GM12874 (cell line): ENCODE measurements around the gene PLAC1.

Experiments
- TF ChIP-seq, protein P1 (sequence below): IDR thresholded peaks from 2 replicates; pipeline ENCODE4 v1.5.1; 2011; ENCODE audit warnings: low read depth, mild to moderate bottlenecking, control low read depth, low read length, moderate library complexity; ENCODE audit not compliant: insufficient read depth

PLAC1 gene

DNA sequence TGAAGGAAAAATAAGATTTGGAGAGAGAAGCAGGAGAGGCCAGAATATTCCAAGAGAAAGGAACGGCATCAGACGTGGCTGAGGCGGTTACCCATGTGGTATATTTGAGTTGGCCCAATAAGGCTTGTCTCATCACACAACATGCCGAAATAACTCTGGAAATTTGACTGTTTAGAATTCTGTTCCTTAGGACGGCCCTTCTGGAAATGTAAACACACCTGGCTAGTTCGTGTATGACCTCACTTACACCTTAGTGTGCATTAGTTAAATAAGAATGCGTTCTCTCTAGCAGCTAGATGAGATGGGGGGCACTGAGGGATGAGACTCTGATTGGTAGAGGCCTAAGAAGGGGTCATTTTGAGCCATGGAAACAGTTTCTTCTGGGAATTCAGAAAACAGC, 33.2 kb upstream of the PLAC1 start:
- TF ChIP-seq, protein P1, sequence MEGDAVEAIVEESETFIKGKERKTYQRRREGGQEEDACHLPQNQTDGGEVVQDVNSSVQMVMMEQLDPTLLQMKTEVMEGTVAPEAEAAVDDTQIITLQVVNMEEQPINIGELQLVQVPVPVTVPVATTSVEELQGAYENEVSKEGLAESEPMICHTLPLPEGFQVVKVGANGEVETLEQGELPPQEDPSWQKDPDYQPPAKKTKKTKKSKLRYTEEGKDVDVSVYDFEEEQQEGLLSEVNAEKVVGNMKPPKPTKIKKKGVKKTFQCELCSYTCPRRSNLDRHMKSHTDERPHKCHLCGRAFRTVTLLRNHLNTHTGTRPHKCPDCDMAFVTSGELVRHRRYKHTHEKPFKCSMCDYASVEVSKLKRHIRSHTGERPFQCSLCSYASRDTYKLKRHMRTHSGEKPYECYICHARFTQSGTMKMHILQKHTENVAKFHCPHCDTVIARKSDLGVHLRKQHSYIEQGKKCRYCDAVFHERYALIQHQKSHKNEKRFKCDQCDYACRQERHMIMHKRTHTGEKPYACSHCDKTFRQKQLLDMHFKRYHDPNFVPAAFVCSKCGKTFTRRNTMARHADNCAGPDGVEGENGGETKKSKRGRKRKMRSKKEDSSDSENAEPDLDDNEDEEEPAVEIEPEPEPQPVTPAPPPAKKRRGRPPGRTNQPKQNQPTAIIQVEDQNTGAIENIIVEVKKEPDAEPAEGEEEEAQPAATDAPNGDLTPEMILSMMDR, result no peak

DNA sequence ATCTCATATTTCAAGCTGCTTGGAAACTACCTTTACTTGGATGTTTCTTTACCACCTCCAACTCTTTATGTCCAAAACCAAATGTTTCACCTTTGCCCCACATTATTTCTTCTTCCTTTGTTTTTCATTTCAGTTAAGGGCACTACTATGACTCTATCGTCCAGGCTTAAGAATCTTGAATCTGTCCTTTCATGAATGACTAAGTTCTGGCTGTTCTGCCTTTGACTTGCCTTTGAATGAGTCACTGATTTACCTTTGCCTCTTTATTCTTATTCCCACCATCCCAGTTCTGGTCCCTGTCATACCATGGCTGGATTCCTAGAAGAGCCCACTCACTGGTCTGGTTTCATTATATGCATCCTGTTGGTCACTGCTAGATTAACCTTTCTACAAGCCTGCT, 30.6 kb upstream of the PLAC1 start:
- TF ChIP-seq, protein P1, result no peak

DNA sequence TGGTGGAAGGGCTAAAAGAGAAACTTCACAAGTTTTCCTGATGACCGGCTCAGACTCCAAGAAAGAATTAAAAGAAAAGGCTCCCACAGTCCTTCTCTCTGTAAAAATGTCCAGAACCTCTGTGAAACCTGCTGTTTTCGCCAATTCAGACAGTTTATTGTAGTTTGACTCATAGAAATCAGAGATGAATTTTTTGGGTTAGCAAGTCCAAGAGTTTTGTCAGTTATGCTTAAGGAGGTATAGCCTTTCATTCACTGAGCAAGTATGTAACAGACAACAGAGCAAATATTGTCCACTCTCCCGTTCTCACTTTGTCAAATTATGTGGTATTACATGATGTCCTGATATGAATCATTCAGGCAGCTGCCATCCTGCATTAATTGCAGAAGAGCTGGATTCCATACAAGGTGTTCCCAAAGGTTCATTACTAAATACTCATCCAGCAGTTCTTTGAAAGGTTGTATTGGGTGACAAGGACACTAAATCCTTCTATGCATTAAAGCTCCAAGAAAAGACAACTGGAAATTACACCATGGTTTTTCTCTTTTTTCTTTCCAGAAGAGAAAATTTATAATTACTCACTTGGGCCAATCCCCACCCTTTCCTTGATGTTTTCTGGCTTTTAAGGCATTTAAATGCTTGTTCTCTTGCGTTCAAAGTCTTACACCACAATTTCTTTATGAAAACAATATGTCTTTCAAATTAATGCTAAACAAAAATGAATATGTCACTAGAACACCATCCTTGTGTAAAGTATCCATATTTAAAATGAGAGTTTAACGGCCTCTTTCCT, 30.0 kb upstream of the PLAC1 start:
- TF ChIP-seq, protein P1, result no peak

DNA sequence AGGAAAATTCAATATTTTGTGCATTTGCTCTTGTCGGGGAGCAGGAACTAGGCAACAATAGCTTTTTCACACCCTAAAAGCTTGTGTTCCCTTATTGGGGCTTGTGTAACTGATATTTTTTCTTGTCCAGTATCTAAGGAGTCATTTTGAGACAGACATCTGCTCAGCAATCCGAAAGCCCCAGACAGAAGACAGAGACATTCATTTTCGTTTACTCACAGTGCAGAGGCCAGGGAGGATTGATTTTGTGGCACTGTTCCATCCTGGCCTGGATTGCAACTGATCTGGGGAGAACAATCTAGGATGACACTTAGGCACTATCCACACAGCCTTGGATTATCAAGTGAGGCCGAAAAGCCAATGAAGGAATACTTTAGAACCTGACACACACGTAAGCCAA, 27.4 kb upstream of the PLAC1 start:
- TF ChIP-seq, protein P1, result no peak

DNA sequence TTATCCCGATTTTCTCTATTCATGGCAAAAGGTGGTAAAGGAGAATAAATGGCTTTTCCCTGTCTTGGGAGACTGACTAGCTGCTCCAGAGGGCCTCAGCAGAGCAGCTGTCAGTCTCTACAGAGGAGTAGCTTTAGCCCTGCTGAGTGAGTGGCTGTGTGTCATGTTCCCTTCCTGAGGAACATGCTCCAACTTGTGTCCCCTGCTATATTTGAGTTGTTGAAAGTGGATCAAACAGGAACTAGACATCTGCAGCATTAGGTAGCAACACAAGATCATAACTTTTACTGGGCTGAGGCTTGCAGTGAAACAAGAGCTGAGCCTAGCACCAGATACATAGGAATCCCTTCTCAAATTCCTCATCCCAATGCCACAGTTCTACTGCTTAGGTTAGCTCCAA, 26.7 kb upstream of the PLAC1 start:
- TF ChIP-seq, protein P1, result no peak

DNA sequence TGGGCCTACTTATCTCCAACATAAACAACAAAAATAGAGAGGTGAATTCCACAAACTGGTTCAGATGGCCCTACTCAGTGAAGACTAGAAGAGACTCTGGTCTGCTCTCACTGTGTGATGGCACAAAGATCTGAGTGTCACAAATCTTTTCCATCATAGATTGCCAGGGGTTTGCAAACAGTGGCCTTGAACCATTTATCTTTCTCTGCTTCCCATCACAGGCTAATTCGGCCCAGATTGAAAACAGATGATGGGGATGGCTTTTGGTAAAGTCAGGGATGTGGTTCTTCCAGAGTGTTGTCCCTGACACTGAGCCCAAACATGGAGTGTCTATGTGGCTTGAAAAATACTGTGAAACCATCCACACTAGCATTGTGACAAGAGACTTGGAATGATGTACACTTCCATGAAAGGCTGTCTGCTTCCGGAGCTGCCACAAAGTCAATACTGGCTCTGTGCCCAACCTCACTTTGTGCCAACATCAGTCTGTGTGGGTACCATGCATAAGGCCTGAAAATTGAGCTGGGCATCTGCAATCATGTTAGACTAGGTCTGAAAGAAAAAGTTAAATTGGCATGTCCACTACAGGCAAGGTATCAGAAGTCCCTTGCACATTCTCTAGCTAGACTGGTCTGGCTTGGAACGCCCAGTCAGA, 25.2 kb upstream of the PLAC1 start:
- TF ChIP-seq, protein P1, result no peak

DNA sequence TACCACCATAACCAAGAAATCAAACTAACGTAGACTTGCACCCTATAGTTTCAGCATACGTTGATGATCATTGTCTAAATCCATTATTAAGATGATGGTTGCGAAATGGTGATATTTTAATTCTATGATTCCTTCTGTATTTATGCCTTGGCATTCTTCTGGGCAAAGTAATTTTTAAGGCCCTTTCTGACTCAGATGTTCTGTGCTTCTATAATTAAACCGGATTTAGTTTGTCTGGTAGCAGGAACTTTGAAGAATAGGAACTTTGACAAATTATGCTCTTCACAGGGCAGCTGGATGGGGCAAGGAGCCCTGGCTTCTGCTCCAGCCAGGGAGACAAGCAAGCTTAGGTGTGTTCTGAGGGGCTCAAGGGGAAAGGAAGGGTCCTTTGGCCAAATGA, 23.8 kb upstream of the PLAC1 start:
- TF ChIP-seq, protein P1, result no peak
